Stimulated activated CD8-positive, alpha-beta memory T cell treated with anti-CD3 and anti-CD28 coated beads, Interleukin-15, amount 100 ng/mL, for 24 hours (primary cell): Measurements from ENCODE around the gene FTO.

ENCODE experiments used
- DNase-seq: peaks from one replicate; pipeline ENCODE4 v3.0.0-alpha.2; 2020; ENCODE audit warnings: low read depth

Gene FTO

GRCh38 chr16:53711390-53711789, 7.4 kb downstream of the FTO start:
- DNase-seq, result no peak

DNA sequence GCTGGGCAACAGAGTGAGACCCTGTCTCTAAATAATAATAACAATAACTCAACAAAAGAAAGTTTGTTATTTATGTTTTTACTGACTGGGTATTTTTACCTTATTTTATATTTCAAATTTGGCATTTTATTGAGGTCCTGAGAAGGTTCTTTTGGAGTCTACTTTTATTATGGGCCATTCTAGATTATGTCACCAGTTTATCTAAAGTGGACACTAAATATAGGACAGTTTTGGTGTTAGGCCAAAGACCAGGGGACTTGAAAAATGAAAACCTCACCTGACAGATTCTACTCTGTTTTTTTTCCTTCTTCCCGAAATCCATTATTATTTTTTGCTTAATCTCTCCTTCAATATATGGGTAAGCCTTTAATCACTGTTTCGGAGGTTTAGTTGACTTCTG, 8.1 kb downstream of the FTO start:
- no peak for DNase-seq

DNA sequence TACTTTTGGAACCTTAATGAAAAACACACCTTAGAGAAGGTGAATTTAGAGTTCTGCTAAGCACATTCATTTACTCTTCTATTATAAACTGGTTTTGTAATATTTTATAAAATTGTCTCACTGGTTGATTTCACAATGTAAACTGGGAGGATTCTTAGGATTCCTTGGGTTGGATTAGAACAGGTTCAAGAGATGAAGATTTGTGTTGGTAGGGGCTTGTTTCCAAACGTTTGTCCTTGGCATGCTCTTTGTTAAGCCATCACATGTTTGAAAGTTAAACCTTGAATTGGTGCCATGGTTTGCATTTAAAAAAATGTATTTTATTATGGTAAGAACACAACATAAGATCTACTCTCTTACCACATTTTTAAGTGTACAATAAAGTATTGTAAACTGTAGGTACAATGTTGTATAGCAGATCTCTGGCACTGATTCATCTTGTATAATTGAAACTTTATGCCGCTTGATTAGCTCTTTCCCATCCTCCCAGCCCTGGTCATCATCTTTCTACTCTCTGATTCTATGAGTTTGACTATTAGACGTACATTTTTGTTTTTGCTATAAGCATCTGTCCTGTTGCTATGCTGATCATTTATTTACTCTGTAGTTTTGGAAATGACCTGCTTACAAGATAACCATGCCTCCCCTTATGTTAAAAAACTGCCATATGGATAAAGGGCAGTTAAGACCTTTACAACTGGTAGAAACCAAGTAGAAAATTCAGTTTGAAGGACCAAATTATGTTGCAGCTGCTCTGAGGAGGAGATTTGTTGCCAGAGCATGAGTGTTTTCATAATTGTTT, 9.6 kb downstream of the FTO start:
- no peak for DNase-seq

GRCh38 chr16:53714205-53715022, 10.5 kb downstream of the FTO start:
- DNase-seq, result no peak

- DNase-seq, result no peak
Observed at GRCh38 chr16:53715023-53715384, 11.0 kb downstream of the FTO start.

GRCh38 chr16:53717577-53717976, 13.6 kb downstream of the FTO start:
- DNase-seq, result no peak

- DNase-seq, result no peak
Observed at GRCh38 chr16:53721017-53721416, 17.1 kb downstream of the FTO start.

GRCh38 chr16:53726625-53727024, 22.7 kb downstream of the FTO start:
- DNase-seq, result no peak

GRCh38 chr16:53730693-53731092, 26.7 kb downstream of the FTO start:
- DNase-seq, result no peak

GRCh38 chr16:53732296-53732929, 28.5 kb downstream of the FTO start:
- DNase-seq, result no peak

DNA sequence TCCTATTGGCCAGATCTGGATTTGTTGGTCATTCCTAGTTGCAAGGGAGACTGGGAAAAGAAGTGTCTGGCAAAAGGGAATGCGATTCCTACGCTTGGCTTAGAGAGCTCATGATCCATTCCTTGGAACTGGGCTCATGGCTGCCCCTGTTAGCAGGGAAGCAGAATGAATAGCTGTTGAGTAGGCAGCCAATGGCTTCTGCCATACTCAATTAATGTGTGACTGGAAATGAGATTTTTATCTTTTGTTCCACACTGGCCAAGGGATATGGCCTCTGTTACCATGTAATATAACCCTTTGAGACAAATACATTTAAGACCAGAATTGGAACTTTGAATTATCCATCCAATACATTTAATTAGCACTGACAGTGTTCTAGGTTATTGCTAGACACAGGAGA, 31.0 kb downstream of the FTO start:
- DNase-seq, result no peak

DNA sequence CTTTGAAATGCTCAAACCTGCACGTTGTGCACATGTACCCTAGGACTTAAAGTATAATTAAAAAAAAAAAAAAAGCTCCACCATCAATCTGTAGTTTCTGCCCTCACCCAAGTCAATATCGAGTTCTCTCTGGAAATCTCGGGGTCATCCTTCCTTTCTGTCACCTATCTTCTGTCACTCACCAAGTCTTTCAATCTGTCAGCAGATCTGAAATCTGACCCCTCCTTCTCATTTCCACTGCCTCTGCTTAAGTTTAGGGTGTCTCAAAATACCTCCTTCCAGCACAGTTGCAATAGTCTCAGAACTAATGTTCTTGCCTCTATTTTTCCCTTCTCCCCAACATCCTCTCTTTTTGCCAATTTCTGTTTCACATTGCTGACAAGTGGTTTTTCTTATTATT, 32.3 kb downstream of the FTO start:
- DNase-seq, result no peak

- DNase-seq, result no peak
Observed at GRCh38 chr16:53737552-53737951, 33.6 kb downstream of the FTO start.

- DNase-seq, result no peak
Observed at GRCh38 chr16:53740476-53740875, 36.5 kb downstream of the FTO start.

- DNase-seq, result no peak
Observed at GRCh38 chr16:53740933-53741531, 37.1 kb downstream of the FTO start.

DNA sequence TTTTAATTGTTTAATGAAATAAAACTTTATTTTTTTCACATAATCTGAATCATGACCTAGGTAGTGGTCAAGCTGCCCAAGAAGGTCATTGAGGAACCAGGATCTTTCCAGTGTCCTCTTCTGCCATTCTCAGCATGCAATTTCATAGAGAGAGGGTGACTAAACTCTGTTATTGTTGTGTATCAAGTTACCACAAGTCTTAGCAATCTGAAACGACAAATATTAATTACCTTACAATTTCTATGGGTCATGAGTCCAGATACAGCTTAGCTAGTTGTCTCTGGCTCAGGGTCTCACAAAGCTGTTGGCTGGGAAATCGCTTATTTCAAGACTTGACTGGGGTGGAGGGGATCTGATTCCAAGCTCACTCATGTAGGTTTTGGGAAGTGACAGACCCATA, 37.6 kb downstream of the FTO start:
- no peak for DNase-seq

DNA sequence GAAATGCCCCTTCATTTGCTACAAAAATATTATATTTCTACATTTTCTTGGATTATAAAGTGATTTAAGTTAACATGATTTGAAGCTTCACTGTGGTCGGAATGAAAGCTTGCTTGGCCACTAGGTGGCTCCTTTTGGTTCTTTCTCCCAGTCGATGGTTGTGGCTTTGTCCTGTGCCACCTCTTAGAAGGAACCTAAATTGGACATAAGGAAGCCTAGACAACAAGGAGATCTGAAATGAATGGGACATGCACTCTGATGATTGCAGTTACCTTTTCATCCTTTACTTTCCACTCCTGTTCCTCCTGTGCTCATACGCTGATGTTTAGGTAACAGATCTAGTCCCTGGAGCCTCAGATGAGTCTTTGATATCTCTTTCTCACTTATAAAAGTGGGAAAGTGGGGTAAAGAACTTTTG, 39.2 kb downstream of the FTO start:
- DNase-seq, result no peak

DNA sequence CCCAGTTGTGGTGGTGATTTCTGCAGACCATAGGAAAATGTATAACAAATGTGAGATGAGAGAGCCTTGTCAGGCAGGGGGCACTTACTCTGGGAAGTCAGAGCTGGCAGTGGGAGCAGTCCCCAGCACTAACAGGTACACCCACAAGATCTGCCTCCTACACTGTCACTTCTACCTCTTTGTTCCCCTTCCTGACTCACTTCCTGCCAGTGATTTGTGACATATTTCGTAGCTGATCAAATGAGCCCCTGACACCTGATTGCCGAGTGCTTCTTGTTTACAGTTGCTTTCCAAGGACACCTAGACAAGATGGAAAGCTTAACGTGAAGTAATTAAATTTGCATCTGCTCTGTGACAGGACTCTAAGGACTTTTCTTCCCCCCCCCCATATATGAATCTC, 40.5 kb downstream of the FTO start:
- DNase-seq, result no peak

DNA sequence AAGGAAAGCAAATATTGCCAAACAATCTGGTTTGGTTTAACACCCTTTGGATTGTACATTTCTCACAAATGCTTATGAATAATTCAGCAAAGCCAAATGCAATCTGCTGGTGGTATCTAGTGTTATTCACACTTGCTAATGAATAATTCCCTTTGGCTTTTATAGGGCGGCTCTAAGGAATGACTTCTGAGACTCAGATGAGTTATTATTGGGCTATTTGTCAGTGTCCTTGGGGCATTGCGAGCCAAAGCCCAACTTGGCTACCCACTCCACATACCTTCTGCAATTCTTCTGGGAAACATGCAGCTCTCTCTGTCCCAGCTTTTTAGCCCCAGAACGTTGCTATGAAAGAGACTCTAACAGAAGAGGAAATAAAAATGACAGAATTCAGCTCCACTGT, 41.1 kb downstream of the FTO start:
- no peak for DNase-seq

DNA sequence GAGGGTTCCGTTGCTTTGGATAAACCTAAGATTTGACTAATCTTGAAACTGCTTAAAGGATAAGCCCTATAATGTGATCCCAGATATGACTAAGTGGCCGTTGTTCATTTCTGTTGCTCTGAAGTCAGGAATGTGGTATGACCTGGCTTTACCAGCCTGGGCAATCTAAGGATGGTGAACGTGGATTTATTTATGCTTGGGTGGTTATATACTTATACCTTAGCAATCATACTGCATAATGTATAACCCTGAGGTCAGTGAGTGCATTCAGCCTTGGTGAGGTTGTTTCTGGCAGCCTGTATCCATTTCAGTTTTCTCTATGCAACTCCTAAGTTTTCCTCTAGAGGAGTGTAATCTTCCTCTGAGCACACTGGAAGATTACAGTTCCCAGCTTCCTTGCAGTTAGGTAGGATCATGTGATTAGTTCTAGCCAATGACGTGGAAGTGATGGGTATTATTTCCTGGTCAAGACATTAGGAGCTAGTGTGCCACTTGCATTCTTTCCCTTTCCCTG, 41.9 kb downstream of the FTO start:
- no peak for DNase-seq

GRCh38 chr16:53752560-53752959, 48.6 kb downstream of the FTO start:
- DNase-seq, result no peak

- no peak for DNase-seq
Observed at GRCh38 chr16:53753431-53753830, 49.5 kb downstream of the FTO start.
